HepG2 (cell line): ENCODE data around the gene SUPT6H.

ENCODE experiments used
- MTF2 ChIP-seq: sonication (generic); formaldehyde crosslinking; IDR thresholded peaks from 2 replicates; pipeline ENCODE4 v1.5.0; 2020; ENCODE audit warnings: missing genetic modification reagents, borderline replicate concordance
- TF ChIP-seq, protein P1 (sequence below): sonication (generic); formaldehyde crosslinking; IDR thresholded peaks from 2 replicates; pipeline ENCODE4 v1.4.0; 2020; ENCODE audit warnings: missing genetic modification reagents

DNA sequence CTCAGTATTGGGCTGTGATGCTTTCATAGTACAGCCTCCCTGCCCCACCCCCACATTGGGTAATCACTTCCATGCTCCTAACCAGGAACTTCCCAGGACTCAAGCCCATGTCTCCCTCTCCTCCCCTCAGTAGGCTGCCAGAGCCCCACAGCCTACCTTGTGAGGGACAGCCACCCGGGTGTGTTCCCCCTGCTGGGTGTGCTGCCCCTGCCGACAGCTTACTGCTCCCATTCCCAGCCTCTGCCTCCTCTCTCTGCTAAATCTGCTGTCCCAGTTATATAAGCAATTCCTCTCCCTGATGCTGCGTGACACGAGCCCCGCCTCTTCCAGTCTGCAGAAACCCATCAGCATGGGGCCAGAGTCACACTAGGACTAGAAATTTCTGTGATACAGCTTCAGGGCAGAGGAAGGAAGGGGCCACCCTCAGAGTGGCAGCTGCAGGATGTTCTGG is 48.0 kb upstream of the SUPT6H start, which contains the start of gene RSKR:
- TF ChIP-seq MTF2 (CRISPR knock-in tag): no peak
- TF ChIP-seq, protein P1, sequence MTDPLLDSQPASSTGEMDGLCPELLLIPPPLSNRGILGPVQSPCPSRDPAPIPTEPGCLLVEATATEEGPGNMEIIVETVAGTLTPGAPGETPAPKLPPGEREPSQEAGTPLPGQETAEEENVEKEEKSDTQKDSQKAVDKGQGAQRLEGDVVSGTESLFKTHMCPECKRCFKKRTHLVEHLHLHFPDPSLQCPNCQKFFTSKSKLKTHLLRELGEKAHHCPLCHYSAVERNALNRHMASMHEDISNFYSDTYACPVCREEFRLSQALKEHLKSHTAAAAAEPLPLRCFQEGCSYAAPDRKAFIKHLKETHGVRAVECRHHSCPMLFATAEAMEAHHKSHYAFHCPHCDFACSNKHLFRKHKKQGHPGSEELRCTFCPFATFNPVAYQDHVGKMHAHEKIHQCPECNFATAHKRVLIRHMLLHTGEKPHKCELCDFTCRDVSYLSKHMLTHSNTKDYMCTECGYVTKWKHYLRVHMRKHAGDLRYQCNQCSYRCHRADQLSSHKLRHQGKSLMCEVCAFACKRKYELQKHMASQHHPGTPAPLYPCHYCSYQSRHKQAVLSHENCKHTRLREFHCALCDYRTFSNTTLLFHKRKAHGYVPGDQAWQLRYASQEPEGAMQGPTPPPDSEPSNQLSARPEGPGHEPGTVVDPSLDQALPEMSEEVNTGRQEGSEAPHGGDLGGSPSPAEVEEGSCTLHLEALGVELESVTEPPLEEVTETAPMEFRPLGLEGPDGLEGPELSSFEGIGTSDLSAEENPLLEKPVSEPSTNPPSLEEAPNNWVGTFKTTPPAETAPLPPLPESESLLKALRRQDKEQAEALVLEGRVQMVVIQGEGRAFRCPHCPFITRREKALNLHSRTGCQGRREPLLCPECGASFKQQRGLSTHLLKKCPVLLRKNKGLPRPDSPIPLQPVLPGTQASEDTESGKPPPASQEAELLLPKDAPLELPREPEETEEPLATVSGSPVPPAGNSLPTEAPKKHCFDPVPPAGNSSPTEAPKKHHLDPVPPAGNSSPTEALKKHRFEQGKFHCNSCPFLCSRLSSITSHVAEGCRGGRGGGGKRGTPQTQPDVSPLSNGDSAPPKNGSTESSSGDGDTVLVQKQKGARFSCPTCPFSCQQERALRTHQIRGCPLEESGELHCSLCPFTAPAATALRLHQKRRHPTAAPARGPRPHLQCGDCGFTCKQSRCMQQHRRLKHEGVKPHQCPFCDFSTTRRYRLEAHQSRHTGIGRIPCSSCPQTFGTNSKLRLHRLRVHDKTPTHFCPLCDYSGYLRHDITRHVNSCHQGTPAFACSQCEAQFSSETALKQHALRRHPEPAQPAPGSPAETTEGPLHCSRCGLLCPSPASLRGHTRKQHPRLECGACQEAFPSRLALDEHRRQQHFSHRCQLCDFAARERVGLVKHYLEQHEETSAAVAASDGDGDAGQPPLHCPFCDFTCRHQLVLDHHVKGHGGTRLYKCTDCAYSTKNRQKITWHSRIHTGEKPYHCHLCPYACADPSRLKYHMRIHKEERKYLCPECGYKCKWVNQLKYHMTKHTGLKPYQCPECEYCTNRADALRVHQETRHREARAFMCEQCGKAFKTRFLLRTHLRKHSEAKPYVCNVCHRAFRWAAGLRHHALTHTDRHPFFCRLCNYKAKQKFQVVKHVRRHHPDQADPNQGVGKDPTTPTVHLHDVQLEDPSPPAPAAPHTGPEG (CRISPR knock-in tag): no peak
